22Rv1 (cell line): ENCODE measurements around the gene LONRF2.

Source experiments
- H3K27ac ChIP-seq: fragments of 450-650 bp; 2 replicates; pipeline ENCODE4 v1.5.1; 2017
- CTCF ChIP-seq: fragments of 450-650 bp; IDR thresholded peaks from 2 replicates; pipeline ENCODE4 v1.5.1; 2017; ENCODE audit warnings: mild to moderate bottlenecking
- ZFX ChIP-seq: fragments of 450-650 bp; IDR thresholded peaks from 2 replicates; pipeline ENCODE4 v1.6.1; 2017; ENCODE audit warnings: antibody characterized with exemption, borderline replicate concordance

The LONRF2 gene

DNA sequence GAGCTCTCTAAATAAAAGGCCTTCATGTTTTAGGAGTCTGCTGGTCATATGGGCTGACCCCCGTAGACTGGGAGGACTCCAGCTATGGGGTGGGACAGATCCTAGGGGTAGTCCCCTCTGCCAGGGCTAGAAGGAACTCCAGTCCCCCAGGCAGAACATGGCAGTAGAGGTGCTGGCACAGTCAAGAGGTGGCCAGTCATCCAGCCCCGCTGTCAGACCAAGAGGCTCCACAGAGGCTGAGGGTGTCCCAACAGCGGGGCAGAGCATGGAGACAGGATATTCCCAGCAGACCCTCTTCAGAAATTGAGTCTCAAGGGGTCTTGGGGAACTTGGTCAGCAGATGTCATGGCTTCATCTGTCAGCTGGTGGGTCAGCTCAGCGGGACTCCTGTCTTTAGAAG lies 76.6 kb downstream of the LONRF2 start:
- TF ChIP-seq ZFX = no peak
- no peak for TF ChIP-seq CTCF
- H3K27ac ChIP-seq = no peak overlapping the region

DNA sequence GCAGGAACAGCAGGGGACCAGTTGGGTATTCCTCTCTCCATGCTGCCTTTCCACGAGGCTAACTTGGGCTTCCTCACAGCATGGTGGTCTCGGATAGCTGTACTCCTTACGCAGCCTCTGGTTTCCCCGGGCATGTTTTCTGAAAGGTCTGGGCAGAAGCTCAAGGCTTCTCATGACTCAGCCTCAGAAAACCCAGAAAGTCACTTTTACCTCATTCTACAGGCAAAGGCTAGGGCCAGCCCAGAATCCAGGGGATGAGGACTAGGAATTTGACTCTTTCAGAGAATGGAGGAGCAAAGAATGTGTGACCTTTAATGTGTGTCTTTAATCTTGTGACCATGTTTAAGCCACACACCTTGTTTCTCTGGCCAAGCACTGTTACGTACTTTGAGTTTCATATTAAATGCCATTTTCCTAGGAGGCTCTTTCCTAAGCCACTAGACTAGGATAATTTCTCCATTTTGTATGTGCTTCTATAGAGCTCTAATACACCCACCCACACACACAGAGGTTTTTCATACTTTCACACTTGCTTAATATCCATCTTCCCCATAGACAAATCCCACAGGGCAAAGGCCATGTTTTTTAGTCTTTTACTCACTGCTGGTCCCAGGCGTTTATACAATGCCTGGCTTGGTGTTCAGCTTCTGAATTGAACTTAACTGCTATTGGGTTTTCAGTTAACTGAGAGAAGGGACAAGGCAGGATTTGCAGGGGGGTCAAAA lies 77.3 kb downstream of the LONRF2 start:
- no peak for TF ChIP-seq ZFX
- no peak for TF ChIP-seq CTCF
- H3K27ac ChIP-seq = no peak overlapping the region

GRCh38 chr2:100243631-100244030 lies 78.7 kb downstream of the LONRF2 start:
- no peak for TF ChIP-seq CTCF
- no peak for TF ChIP-seq ZFX
- peak overlapping the region; percentile 44; the same call in 1 of the 2 replicates for H3K27ac ChIP-seq

DNA sequence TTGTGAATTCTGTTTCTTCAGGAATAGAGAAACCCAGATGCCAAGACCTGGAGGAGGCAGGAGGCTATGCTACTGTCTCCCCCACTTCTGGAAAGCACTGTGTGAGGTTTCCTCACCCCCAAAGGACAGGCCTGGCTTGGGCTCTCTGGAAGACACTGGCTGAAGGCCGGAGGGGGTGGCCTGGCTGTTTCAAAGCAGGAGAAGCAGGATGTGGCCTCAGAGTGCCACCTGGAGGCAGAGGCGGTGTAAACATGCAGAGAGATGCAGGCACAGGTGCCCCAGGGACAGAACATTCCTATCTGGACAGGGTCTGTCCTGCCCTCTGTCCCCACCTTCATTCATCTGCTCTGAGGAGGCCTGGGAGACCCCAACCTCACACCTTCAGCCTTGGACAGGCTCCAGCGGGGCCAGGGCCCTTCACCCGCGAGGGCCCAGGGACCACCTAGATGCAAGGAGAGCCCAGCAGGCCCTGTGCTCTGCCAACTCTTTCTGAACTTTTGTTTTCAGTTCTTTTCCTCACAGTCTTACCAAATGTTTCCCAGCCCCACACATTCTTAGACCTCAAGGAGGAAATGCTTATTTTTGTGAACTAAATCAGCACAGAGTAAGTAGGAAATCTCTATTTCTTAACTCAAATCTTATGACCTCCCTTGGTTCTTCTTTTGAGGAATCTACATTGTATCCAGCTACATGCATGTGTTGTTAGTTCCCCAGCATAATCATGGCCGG lies 79.2 kb downstream of the LONRF2 start:
- peak; percentile 86 for TF ChIP-seq CTCF
- no peak for TF ChIP-seq ZFX
- H3K27ac ChIP-seq = peak overlapping the region; percentile 44

DNA sequence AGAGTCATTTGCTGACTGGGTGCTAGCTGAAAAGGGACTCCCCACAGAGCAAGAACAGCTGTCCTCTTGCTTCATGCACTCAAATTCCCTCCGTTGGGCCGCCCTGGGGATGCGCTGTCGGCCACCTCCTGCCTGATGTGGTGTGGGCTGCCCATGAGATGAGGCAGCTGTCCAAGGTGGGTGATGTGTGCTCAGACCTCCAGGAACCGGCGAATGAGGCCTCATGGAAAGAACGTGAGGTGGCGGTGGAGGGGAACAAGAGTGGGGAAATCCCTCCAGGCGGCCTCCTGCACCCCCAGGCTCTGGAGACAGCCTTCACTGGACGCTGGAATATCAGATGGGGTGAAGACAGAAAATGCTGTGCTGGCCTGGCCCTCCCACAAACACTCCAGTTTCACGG lies 79.8 kb downstream of the LONRF2 start:
- peak overlapping the region; percentile 44 for H3K27ac ChIP-seq
- TF ChIP-seq ZFX (no peak), CTCF (no peak)

GRCh38 chr2:100241236-100241635 lies 81.1 kb downstream of the LONRF2 start:
- H3K27ac ChIP-seq = no peak overlapping the region
- TF ChIP-seq ZFX (no peak), CTCF (no peak)

DNA sequence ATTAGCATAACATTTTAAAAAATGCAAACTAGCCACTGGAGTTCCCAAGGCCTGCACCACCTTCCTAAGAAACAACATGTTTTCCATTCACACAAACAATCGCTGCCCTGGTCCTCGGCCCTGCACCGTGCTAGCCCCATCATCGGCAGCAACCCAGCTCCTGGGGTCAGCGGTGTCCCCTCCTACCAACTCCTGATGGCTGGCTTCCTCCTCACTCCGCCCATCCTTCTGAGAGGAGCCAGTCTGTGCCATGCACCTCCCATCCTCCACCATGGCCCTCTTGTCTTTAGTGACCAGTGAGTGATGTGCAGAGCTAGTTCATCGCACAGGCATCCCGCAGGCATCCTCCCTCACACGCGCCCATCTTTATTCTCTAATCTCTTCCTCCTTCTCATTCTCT lies 81.9 kb downstream of the LONRF2 start:
- TF ChIP-seq CTCF (no peak), ZFX (no peak)
- H3K27ac ChIP-seq = no peak overlapping the region
